ENCODE data around the gene APBB2.

APBB2 gene

DNA sequence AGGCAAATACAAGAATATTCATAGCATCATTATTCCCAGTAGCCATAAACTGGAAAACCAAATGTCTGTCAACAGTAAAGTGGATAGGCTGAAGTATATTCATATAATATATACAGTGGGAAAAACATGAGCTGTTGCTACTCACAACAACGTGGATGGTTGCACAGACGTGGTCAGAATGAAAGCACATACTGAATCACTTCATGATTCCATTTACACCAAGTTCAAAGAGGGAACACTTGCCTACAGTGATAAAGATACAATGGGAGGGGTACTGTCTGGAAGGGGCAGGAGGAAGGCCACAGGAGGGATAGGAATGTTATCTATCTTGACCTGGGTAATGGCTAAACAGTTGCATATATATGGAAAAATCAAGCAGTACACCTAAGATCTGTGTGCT lies 25.3 kb downstream of the APBB2 start:
- DNase-seq (ENCODE audit: low spot score), result no peak

DNA sequence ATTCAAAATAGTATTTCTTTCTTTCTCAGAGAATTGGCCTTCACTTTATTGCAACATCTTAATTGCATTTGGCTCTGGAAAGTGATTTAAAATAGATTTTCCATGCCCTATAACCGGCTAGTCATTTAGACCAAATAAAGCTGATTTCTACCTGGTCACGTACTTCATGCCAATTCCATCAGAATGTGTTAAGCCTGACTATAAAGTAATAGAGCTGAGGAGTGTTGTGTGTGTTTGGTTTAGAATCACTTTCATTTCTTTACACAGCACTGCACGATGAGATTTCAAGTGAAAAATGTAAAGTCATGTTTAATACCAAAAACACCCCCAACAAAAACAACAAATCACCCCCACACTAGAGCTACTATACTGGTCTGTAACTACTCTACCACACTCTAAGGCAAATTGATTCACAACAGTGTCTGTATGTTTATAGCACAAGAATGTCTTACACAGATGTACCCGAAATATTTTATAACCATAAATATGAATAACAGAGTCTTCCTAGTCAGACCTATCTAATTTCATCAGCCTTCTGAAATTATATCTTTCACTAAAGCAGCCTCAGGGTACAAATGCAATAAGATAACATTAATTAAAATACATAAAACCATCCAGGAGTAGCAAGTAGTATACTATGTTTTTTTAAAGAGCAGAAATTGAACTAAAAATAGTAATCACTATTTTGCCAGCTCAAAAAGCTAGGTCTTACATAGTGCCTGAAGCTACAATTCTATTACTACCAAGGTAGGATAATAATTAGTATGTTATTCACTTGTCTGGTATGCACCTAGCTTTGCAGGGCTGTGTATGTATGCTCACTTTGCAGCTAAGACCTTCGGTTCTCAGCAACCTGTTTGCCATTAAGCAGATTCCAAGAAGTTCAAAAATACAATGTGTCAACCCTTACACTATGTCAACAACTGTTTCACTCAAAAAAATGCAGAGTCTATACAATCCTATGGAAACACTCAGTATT lies 28.4 kb downstream of the APBB2 start:
- DNase-seq (ENCODE audit: low spot score), result no peak

DNA sequence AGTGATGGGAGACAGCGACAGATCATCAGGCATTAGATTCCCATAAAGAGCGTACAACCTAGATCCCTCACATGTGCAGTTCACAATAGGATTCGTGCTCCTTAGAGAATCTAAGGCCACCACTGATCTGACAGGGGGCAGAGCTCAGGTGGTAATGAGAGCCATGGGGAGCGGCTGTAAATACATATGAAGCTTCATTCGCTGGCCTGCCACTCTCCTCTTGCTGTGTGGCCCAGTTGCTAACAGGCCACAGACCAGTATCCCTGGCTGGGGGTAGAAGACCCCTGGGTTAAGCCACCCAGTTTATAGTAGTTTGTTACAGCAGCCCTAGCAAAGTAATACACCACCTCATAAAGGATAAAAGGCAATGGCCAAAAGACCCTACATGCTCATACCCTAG lies 30.3 kb downstream of the APBB2 start:
- DNase-seq (ENCODE audit: low spot score), result no peak

DNA sequence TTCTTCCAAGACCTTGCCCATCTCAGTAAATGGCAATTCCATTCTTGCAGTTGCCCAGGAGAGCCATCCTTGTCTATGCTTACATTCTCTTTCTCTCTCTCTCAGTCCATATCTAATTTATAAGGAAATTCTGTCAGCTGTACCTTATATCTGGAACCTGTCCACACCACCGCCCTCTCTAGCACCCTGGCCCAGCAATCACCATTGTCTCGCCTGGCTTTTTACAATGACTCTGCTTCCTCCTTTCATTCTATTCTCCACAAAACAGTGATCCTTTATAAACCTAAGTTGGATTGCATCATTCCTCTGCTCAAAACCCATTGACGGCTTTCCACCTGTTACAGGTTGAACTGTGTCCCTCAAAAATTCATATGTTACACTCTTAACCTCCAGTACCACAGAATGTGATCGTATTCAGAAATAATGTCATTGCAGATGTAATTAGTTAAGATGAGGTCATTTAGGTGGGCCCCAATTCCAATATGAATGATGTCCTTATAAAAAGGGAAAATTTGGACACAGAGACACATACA lies 31.3 kb downstream of the APBB2 start:
- no peak for DNase-seq (ENCODE audit: low spot score)

DNA sequence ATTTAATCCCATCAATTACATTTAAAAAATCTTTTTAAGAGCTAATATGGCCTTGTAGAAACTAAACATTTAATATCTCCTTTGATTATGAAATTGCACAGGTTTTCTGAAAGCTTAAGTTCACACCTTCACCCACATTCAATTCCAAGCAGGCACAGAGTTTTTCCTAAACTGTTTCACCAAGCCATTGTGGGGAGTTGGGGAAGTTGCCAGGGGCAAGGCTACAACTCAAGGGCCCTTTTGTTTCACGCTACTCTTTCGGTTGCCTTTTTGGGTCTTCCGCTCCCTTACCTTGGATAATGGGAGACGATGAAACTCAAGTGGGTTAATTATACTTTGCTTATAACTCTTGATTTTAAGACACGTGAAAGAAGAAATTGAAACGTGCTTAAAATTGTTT lies 33.3 kb downstream of the APBB2 start:
- DNase-seq (ENCODE audit: low spot score), result no peak

DNA sequence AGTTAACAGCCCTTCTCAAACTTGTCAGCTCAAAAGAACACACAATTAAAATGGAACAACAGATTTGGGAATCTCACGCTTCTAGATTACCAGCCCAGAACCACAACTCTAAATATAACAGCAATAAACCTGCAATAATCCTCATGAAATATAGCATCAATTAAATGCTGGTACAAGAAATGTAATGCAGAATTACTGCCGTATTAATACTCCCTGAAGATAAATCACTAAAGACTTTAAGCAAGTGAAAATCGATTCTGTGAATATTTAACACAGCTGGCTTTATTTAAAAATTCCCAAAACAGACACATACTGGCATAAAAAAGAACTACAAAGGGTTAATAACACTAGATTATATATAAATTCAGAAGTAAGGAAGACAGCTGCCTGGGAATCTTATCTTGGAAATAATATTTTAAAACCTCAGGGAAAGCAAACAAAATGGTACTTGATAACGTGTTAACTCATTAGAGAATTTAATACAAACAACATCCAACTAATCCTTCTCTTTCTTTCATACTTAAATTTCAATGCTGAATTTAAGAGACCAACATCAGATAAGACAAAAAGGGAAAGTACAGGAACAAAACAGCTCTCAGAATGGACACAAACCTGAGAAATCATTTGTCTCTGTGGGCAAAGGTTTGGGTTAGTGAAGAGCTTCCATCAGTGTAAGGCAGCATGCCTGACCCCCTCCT lies 34.7 kb downstream of the APBB2 start:
- DNase-seq (ENCODE audit: low spot score), result no peak

DNA sequence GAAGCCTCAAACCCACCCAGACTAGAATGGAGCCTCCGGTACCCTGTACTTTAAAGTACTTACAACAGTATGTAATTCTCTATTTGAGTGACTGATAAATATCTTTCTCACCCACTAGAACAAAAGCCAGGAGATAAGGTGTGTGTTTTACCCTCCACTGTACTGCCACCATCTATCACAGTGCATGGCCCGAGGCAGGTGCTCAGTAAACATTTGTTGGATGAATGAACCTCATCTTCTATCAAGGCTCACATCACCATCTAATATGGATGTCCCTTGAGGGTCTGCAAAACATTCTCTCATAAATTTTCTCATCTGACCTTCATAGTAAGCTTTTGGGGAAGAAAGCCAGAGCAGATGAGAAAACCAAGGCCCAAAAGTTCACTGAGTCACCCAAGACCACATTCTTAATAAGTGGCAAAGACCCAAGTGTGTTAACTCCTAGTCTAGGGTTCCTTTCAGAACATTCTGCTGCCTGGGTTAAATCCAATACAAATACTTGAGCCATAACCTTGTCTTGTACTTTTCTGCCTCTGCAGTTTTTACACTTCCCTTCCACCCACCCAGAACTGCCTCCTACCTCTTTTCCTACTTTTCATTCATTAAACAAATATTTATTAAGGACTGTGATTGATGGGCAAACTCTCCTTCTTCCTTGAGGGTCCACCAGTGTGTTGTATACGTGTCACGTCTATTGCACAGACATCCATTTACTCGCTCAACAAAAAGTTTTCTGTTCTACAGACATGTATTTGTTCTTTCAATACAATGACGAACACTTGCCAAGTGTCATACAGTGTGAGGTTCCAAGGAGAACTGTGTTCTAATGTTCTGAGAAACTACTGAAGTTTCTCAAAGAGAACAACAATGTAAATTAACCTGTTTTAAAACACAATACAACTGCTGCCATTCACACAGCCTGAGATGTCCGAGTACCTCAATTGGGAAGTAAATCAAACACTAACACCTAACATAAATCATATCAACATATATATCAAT lies 35.7 kb downstream of the APBB2 start:
- DNase-seq (ENCODE audit: low spot score), result no peak

DNA sequence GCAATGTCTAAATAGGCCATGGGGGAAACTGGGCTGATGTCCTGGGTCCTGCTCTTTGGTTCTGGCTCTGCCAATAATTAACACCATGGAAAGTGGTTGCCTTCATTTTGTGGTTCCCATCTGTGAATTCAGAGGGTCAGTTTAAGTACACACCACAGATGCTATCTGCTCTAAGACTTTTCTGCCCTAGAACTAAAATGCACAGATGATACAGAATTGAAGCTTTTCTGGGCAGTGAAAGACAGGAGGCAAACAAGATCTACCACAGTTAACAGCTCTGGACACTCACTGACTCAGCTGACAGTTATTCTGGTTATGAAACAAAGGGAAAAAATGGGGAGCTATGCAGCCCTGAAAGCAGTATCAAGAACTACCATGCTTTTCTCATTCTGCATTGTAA lies 37.3 kb downstream of the APBB2 start:
- no peak for DNase-seq (ENCODE audit: low spot score)

DNA sequence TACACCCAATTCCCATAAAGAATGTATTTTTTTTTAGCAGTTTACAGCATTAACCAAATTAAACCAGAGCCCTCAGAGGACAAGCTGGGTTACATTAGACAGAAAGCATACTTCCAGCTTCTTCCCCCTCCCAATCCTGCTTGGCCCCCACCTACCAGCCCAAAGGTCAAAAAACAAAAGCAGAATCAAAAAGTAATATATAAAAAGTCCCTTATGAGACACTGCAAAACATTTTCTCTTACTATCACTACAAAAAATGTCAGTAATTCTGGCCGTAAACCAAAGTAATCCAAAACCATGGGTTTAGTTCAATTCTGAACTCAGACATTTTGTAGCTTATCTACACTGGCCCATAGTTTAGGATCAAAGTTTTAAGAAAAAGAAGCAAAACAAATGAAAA lies 38.0 kb downstream of the APBB2 start:
- no peak for DNase-seq (ENCODE audit: low spot score)

DNA sequence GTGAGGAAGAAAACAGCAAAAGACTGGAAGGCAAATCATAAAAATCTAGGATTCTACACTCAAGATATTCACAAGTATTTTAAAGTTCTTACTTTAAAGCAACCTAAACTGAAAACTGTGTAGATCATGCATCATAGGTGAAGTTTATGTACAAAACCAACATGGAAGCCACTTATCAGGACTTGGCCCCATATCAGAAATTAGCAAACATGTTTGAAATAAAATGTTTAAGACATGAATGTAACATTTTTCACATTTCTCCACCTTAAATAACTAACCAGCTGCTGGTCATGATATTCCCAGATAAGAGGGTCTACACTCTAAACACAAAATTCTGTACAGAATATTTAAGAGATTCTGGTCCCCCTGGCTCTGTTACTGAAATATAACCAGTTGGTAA lies 38.5 kb downstream of the APBB2 start:
- no peak for DNase-seq (ENCODE audit: low spot score)

DNA sequence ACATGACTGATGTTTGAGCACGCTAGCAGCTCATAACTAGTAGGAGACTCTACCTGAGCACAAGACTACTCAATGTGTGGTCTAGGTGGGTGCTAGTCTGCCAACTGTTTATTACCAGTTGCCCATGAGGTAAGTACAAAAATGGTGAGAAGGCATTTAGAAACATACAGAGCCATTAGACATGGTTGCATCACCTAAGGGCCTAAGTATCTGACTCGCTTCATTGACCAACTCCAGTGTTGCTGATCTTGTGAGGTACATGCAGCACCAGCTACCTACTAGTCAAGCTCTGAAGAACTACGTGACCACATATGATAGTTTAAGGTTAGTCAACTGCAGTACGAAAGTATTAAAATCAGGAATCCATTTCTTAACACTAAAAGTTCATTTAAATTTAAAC lies 39.9 kb downstream of the APBB2 start:
- DNase-seq (ENCODE audit: low spot score), result no peak

DNA sequence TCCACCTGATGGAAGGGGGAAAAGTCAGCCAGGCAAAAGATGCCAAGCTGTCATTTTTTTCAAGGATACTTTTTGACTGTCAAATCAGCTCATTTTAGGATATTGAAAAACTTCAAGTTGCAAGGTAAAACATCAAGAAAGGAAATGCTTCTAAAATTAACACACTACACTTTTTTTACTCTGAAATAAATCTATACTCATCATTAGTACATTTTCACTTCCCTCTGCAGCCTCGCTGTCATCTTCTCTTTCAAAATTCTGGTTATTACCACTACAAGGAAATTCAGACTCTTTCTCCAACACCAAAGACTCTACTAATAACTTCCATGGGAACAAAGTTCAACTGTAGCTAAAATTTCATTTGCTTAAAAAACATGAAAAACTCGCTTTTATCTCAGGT lies 41.6 kb downstream of the APBB2 start:
- DNase-seq (ENCODE audit: low spot score), result no peak

DNA sequence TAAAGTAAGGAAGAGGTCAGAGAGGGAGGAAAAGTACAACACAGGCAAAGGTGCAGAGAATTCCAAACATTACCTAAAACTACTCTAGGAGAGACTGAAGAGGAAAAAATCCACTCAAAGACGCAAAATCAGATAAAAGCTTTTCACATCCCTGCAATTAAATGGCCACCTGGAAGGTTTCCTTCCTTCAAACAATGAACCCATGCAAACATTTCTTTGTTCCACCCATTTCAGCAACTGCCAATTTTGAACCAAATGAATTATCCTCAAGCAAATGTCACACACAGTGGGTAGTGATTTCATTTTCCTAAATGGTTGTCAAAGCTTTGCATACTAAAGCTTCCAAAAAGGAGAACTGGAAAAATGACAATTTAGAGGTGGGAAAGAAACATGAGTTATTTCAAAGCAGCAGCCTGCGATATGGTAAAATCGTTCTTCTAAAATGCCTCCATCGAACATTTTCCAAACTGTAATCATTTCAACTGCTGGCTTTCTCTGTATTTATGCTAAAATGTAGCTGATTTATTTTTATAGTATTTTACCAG lies 45.0 kb downstream of the APBB2 start:
- DNase-seq (ENCODE audit: low spot score), result no peak

DNA sequence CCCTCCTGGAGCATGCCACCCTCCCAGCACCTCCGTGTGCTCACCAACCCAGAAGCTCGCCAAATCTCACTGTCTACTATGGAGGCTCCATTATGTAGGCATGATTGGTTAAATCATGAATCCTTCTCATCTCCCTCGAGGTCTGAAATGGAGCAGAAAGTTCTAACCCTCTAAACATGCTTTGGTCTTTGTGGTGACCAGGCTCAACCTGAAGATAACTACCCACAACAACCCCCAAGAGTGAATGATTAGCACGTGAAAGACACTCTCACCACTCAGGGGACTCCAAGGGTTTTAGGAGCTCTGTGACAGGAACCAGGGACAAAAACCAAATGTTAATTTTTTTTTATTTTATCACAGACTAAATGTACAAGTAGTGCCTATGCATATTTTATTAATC lies 47.2 kb downstream of the APBB2 start:
- no peak for DNase-seq (ENCODE audit: low spot score)

DNA sequence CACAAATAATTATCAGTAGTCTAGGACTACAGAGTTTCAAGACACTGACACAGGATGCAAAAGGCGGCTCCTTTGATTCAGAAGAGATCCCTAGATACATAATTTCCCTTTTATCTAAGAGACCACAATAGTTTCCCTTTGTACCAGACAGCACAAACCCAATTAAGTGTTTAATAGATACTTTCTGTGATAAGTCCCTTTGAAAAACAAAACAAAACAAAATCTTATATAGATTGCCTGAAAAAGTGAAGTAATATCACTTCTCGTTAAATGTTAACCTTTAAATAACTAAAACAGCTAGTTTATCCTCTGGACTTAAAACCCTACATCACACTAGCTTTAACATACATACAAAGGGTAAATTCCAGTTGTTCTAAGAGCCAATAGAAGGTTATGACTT lies 49.9 kb downstream of the APBB2 start:
- no peak for DNase-seq (ENCODE audit: low spot score)

DNA sequence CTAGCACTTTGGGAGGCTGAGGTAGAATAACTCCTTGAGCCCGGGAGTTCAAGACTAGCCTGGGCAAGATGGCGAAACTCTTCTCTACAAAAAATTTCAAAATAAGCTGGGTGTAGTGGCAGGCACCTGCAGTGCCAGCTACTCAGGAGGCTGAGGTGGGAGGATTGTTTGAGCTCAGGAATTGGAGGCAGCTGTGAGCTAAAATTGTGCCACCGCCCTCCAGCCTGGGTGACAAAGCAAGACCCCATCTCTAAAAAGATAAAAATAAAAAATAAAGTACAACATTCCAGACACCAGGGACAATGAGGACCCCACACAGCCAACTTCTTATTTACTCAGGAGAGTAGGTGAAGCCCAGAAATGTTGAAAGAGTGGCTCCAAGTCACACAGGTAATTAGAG lies 53.0 kb downstream of the APBB2 start:
- no peak for DNase-seq (ENCODE audit: low spot score)

DNA sequence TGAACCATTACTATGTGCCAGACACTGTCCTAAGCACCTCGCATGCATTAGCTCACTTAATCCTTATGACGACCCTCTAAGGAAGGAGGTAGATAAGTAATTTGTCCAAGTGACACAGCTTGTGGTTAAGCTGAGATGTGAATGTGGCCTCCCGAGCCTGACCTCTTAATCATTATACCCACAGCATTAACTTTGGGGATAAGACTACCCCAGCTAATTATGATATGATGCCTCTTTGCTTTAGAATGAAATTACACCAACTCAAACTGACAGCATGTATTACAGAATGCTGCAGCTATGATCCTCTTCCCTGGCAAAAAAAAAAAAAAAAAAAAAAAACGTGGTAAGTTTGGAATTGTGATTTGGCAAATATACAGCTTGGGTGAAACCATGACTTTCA lies 53.5 kb downstream of the APBB2 start:
- DNase-seq (ENCODE audit: low spot score), result no peak

DNA sequence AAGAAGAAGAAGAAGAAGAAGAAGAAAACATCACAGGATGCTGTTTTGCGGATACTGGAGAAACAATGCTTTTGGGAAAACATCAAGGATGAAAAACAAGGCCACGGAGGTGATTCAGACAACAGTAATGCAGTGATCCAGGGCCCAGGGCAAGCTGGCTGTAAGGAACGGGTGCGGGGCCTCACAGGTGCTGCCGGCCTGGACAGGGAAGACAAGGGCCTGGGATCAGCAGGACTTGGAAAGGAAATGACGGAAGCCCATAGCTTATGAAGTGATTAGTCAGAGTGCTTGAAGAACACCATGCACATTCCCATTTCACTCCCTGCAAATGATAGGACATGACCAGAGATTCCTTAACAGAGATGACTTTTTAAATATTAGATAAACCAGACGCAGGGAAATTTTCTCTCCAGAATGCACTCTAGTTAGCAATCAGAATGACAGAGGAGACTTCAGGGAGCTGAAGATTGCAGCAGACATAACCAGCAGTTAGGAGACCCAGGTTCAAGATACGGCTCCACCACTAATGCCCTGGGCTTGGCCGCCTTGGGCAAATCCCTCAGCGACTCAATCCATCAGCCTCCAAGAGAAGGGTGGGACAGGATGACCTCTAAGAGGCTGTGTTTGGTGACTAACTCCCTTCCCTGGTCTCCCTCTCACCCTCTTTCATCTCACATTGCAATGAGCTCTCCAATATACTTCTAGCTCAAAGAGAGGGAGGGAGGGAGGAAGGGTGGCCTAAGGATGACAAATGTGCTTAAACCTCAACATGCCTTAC lies 54.1 kb downstream of the APBB2 start:
- DNase-seq (ENCODE audit: low spot score), result peak; percentile 63

DNA sequence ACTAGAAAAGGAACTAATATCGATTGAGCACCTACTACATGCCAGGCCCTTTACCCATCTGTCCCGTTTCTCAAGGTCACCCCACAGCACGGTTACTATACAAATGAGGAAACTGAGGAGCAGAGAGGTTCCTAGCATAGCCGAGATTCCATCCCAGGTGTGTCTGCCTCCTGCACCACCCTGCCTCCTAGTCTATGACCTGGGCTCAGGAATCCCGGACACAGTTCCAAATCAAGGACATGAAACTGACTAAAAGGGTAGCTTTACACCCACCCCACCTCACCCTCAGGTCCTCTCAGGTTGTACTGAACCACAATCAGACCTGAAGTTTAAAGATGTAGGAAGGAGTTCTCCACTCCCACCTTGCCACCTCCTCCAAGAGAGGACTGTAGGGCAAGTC lies 55.6 kb downstream of the APBB2 start:
- DNase-seq (ENCODE audit: low spot score), result no peak

DNA sequence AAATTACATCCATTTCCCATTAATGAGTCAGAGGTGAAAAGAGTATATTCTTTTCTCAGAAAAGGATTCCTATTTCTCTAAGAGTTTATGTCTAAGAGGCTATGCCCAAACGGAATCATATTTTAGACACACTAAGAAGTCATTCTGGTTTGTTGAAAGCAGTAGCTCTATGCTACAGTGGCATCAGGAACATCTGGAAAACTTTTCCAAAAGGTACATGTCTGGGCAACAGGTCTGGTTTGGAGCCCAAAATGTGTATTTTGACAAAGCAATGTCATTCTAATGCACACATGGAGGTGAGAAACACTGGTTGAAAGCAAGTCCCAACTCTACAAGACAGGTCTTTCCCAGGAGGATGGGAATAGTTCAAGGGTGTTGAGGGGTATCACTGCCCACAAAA lies 56.1 kb downstream of the APBB2 start:
- DNase-seq (ENCODE audit: low spot score), result no peak

DNA sequence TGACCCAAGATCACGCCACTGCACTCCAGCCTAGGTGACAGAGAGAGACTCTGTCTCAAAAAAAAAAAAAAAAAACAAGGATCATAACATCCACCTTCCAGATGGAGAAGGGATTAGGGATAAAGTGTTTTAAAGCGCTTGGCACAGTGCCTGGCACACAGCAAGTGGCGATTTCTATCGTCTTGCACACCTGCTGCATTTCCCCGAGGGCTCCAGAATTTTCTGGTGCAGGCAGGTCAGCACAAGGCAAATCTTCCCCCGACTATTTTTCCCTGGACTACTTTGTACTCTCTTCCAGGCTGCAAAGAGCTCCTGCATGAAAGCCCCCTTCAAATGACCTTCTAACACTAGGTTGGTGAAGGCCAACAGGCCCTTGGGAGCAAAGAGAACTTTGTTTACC lies 57.3 kb downstream of the APBB2 start:
- DNase-seq (ENCODE audit: low spot score), result no peak
